Natural killer cell (primary cell): ENCODE data around the gene TNFRSF21. TPM values are rescaled to one million over a fixed set of nuclear protein-coding genes. Genes with fewer than 3 reads are reported as not detected.

ENCODE experiments used
- ATAC-seq, 3 donors: fragments of 150-1000 bp in 2 of 3; fragments of 200-7000 bp in 1 of 3; cut with Tn5 transposase; 1 replicate in 1 of 3; 2 replicates in 2 of 3; pipeline ENCODE4 v1.10.0; 2021; ENCODE audit warnings: mild to moderate bottlenecking in 2 of 3, moderate library complexity in 2 of 3
- DNase-seq, 2 donors: peaks; one replicate each; pipeline versions ENCODE4 v3.0.0 to v3.0.0-alpha.2; 2013 to 2021; ENCODE audit warnings: mixed read lengths in 1 of 2
- H3K27ac ChIP-seq: one replicate; pipeline ENCODE4 v1.5.1; 2013; ENCODE audit warnings: mild to moderate bottlenecking, low read length
- H3K27me3 ChIP-seq: one replicate; pipeline ENCODE4 v1.6.1; 2013; ENCODE audit warnings: low read length; ENCODE audit not compliant: control insufficient read depth, insufficient read depth
- H3K36me3 ChIP-seq: one replicate; pipeline ENCODE4 v1.6.1; 2013; ENCODE audit warnings: low read length; ENCODE audit not compliant: control insufficient read depth, insufficient read depth
- H3K4me1 ChIP-seq: one replicate; pipeline ENCODE4 v1.6.1; 2013; ENCODE audit warnings: low read length; ENCODE audit not compliant: control insufficient read depth, insufficient read depth
- H3K4me3 ChIP-seq: one replicate; pipeline ENCODE4 v1.5.1; 2013; ENCODE audit warnings: low read length
- H3K9me3 ChIP-seq: one replicate; pipeline ENCODE4 v1.6.1; 2013; ENCODE audit warnings: low read length; ENCODE audit not compliant: control insufficient read depth, insufficient read depth
- H3K27ac Mint-ChIP-seq, 2 donors: one replicate each; pipeline ENCODE4 v1.8.0; 2022; ENCODE audit warnings: mild to moderate bottlenecking in 2 of 2, mixed read lengths in 2 of 2, moderate library complexity in 1 of 2
- H3K27me3 Mint-ChIP-seq, 2 donors: one replicate each; pipeline ENCODE4 v1.8.0; 2022; ENCODE audit warnings: low read depth in 2 of 2, mixed read lengths in 2 of 2
- H3K36me3 Mint-ChIP-seq: one replicate; pipeline ENCODE4 v1.8.0; 2022; ENCODE audit warnings: mixed read lengths
- H3K4me1 Mint-ChIP-seq, 2 donors: one replicate each; pipeline ENCODE4 v1.8.0; 2022; ENCODE audit warnings: mixed read lengths in 2 of 2
- H3K4me3 Mint-ChIP-seq: one replicate; pipeline ENCODE4 v1.8.0; 2022; ENCODE audit warnings: mild to moderate bottlenecking, moderate library complexity, mixed read lengths
- H3K9me3 Mint-ChIP-seq, 2 donors: one replicate each; pipeline ENCODE4 v1.8.0; 2022; ENCODE audit warnings: mixed read lengths in 2 of 2
- CTCF ChIP-seq: fragments of 200-600 bp; IDR thresholded peaks from one replicate; pipeline ENCODE4 v1.8.0; 2022; ENCODE audit warnings: antibody characterized with exemption
- WGBS: methylation state at CpG from one replicate; pipeline ENCODE4 v1.1.7; 2013; ENCODE audit warnings: missing lambda C conversion rate; ENCODE audit not compliant: insufficient coverage; 5-methylcytosine and 5-hydroxymethylcytosine counted together
- intact Hi-C: fragments of 100-400 bp; cut with micrococcal nuclease; formaldehyde crosslinking; loops from one replicate; pipeline ENCODE4 v1.14.2; 2022
- total RNA-seq, 4 donors: library from RNA; stranded (reverse); fragments of 120-200 nt in 1 of 4; gene quantifications; one replicate each; pipeline versions ENCODE4 v1.2.3 to v1.2.4, GENCODE V29; 2013 to 2022

TNFRSF21 gene
- total RNA-seq, 3 donors from 2014 or later (not counting 1 experiment from before 2014, with no cell fraction given) = 0.58 to 0.92 TPM; not detected in 1

- H3K9me3 Mint-ChIP-seq = peaks cover 0 to 2% of the 10 kb centered on the region in 2 donors
- 86% methylated on average over 6 of the region's 6 CpGs for WGBS
- intact Hi-C loops = no loop called here
- no peak for TF ChIP-seq CTCF
- peaks cover 3 to 9% of the 10 kb centered on the region in 2 donors for H3K27me3 Mint-ChIP-seq
- H3K4me1 ChIP-seq = no peaks in the 10 kb centered on the region
- no peaks in the 10 kb centered on the region for H3K4me1 Mint-ChIP-seq
- ATAC-seq (no peak), DNase-seq (no peak)
- H3K27ac Mint-ChIP-seq = no peak overlapping the region
- no peaks in the 10 kb centered on the region for H3K36me3 ChIP-seq
- no peaks in the 10 kb centered on the region for H3K36me3 Mint-ChIP-seq
- H3K27ac ChIP-seq = no peak overlapping the region
- H3K9me3 ChIP-seq = no peaks in the 10 kb centered on the region
- H3K4me3 ChIP-seq = no peak overlapping the region
- H3K4me3 Mint-ChIP-seq = no peak overlapping the region
- H3K27me3 ChIP-seq = no peaks in the 10 kb centered on the region
These were observed 127.3 kb downstream of the TNFRSF21 start for GRCh38 chr6:47182291-47182957.

- no peak overlapping the region for H3K4me3 Mint-ChIP-seq
- DNase-seq (no peak), ATAC-seq (no peak)
- H3K27ac Mint-ChIP-seq = no peak overlapping the region
- WGBS = 89% methylated on average over 5 of the region's 5 CpGs
- intact Hi-C loops = no loop called here
- H3K4me1 Mint-ChIP-seq = no peaks in the 10 kb centered on the region
- H3K9me3 ChIP-seq = no peaks in the 10 kb centered on the region
- no peaks in the 10 kb centered on the region for H3K4me1 ChIP-seq
- TF ChIP-seq CTCF = no peak
- no peaks in the 10 kb centered on the region for H3K36me3 Mint-ChIP-seq
- peaks cover 0 to 2% of the 10 kb centered on the region in 2 donors for H3K9me3 Mint-ChIP-seq
- no peaks in the 10 kb centered on the region for H3K36me3 ChIP-seq
- no peak overlapping the region for H3K27ac ChIP-seq
- no peak overlapping the region for H3K4me3 ChIP-seq
- H3K27me3 ChIP-seq = no peaks in the 10 kb centered on the region
- H3K27me3 Mint-ChIP-seq = peaks cover 3 to 9% of the 10 kb centered on the region in 2 donors
These were observed 128.0 kb downstream of the TNFRSF21 start for GRCh38 chr6:47181681-47182080.

Other genes starting within 250 kb of the TNFRSF21 start
- 10 to 100 TPM; 23.8 to 26.3 (median 26.3) TPM for gene CD2AP, start 167.9 kb upstream of the TNFRSF21 start, total RNA-seq